NCI-H82 (cell line): ENCODE measurements around the gene KCNF1.

Experiments used
- DNase-seq: peaks from one replicate; lab custom pipeline; 2025; lab: John Stamatoyannopoulos, UW

Gene KCNF1

DNA sequence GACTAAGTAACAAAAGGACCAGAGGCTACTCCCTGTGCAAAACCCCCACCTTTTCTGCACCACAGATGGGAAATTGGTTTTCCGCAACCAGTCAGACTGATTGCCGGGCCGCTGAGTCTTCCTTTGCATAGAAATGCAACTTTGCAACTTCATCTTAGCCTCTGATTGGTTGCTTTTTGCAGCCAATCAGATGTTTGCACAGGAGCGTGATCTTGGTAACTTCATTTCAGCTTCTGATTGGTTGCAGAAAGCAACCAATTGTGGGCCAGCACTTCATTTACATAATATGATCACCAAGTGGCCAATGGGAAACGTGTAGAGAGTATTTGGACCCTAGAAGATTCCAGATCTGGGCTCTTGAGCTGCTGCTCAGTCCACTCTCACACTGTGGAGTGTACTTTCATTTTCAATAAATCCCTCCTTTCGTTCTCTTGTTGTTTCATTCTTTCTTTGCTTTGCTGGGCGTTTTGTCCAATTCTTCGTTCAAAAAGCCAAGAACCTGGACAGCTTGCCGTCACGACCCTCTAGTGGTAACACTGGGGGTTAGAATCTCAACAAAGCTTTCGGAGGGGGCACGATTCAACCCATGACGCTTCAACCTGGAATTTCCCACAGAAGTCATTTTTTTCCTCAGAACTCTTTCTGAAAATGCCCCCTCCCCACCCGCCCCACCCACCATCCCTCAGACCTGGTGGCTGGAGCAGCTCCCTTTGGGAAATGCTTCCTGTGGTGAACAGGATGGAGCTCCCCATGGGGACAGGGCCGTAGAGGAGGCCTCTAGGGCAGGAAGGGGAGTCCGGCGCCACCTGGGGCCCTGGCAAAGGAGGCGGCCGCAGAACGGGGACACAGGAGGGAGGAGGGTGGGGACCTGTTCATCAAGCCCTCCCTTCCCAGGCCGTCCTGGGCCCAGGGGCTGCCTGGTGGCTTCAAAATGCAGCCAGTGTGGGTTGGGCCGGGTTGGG is 31.8 kb upstream of the KCNF1 start:
- DNase-seq: no peak

DNA sequence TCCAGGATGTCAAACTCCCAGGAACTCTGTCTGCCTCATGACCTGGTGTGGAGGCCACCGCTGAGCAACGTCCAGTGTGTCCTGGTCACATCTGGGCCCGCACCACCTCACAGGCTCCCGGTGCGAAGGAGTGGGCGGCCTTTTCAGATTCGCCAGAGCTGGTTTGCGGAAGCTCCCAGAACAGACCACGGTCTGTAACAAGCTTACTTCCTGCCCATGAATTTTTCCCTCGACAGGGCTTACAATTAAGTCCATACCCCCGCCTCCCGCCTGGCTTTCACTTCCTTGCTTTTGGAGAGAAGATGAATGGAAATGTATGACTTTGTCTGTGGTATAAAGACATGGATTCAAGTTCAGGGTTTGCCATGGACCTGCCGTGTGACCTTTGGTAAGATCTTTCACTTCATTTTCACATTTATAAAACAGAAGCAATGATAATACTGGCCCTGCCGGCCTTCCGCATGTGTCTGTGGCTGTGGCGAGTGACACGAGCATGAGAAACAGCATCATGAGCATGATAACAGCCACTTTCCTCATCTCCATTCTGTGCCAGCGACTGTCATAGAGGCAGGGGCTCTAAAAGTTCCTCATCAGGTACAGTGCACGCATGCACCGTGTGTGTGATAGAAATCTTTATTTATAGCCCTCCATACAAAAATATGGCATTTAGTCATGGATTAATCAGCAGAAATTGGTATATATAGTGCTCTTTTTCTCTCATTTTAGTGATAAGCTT is 31.0 kb upstream of the KCNF1 start:
- DNase-seq: no peak

DNA sequence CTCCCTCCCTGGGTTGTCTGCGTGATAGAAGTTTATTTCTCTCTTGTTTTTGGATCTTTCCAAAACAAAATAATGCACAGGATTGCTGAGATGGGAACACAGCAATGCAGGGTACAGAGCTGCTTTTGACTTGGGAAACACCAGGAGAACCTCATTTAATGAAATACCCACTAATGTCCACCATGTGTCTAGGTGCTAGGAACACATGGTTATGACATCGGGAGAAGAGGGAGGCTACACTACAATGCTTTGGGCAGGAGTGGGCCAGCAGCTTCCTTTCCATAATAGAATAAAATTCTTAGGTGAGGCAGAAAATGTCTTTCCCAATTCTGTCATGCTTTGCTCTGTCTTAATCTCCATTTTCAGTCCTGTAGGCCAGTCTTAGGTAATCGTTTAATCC is 29.2 kb upstream of the KCNF1 start:
- no peak for DNase-seq

DNA sequence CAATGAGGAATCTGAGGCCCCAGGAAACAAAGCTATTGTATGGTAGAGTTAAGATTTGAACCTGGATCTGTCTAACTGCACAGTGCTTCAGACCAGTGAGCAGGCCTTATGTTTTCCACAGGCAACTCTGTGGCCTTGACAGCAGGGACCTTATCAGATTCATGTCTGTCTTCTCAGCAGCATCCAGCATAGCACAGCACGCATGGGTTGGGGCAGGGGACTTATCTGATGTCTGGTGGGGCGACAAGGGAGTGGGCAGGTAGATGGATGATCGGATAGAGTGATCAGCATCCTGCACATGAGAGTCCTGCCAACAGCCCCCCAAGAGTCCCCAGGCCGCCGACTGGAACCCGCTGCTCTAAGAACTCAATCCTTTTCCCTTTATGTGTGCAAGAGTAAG is 28.7 kb upstream of the KCNF1 start:
- DNase-seq: no peak

DNA sequence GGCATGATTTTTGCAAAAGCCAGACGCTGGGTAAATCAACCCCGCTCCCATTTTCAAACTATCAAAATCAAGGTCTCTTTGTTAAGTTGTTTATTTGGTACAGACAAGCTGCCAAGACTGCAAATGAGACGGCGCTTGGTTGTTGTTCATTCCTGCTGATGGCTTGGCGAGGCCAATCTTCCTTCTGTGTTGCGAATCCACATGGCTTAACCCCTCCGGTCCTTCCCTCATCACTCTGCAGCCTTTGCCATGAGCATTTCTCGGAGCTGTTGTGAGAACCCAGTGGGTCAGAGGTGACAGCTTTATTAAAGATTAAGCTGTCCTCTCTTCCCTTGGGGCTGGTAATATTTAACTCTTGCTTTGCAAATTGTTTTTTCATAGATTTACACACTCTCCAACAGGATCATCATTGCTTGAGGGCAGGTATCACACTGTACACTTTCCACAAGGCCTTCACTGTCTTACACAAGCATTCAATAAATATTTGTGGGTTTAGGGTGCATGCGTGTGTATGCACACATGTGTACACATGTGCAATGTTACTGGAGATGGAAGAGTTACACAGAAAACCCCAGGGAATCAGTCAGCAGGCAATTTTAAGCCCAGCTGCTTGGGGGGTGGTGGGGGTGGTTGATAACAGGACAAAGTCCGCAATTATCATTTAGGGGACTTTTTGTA is 27.8 kb upstream of the KCNF1 start:
- peak; percentile 59 for DNase-seq

DNA sequence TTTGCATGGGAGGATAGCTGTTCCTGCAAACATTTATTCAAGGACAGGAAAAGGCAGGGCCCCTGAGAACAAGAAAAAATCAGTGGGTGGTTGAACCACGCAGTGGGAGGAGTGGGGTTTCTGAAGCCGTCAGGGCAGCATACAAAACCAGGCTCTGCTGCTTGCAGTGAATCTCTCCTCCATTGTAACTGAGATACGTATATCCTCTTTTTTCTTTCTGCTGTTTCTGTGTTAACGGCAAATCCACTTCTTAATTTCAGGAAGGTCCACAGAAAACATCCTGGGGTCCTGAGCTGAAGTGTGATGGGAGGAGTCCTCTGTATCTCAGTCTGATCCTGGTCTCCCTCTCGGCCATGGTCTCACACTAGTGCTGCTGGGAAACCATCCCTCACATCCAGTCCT is 27.2 kb upstream of the KCNF1 start:
- DNase-seq: peak; percentile 30

DNA sequence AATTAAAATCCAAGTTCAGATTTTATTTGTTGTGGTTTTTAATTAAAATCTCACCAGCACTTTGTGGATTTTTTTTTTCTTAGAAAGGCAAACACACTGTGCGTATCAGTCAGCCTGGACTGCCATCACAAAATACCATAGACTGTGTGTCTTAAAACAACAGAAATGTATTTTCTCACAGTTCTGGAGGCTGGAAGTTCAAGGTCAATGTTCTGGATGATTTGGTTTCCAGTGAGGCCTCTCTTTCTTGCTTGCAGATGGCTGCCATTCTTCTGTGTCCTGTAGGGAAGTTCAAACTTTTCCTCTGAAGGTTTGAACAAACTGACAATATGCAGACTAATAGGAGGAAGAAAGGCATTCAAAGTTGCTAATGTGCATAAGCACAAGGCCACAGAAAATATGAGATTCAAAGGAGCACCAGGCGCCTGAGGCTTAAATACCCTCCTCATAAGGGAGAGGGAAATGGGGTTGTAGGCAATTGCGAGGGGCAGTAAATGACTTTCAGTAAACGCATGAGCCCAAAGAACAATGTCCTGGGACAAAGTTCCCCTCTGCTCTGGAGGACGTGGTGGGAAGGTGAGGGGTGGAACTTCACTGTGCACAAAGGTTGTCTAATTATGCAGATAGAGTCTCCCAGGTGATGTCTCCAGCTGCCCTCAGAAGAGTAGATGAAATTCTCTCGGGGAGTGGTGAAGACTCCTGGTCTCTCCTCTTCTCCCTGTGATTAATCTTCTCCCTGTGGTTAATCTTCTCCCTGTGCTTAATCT is 26.5 kb upstream of the KCNF1 start:
- no peak for DNase-seq

DNA sequence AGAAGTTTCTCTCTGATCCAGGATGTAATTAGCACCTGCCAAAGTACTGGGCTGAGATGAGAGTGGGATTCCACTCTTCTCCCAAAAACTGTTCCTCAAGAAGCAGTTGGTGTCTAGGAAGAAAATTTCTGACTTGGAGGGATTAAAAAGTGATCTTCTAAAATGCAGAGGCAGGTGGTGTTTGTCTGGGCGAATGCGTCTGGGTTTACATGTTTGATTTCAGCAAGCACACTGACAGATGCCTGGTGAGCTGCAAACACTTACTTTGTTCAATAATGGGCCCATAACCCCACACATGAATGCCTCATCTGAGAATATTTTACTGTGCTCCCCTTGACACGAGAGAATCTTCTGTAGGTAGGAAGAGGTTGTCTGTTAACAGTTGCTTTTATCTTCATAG is 24.3 kb upstream of the KCNF1 start:
- DNase-seq: peak; percentile 88

DNA sequence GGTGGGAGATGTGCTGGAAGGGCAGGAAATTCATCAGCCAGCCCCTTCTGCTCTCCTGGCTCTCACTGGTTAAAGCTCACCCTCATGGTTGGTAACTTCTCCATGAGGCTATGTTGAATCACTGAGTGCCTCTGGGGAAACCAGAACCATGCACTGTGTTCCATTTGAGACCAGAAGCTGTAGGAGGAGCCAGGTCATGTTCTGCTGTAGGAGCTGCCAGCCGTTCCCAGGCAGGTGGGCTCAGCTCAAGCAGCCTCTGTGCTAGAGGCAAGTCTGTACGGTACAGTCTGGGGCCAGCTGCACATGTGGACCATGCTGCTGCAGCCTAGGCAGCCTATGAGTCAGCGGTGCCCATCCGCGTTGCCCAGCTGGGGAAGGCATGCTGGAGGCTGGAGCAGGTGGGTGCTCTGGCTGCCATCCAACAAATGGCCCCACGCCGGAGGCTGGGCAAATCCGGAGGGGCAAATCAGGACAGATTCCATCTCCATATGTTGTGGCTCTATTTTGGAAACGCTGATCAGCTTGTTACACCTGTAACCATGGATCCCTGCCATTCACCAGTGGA is 22.0 kb upstream of the KCNF1 start:
- DNase-seq: peak; percentile 94

DNA sequence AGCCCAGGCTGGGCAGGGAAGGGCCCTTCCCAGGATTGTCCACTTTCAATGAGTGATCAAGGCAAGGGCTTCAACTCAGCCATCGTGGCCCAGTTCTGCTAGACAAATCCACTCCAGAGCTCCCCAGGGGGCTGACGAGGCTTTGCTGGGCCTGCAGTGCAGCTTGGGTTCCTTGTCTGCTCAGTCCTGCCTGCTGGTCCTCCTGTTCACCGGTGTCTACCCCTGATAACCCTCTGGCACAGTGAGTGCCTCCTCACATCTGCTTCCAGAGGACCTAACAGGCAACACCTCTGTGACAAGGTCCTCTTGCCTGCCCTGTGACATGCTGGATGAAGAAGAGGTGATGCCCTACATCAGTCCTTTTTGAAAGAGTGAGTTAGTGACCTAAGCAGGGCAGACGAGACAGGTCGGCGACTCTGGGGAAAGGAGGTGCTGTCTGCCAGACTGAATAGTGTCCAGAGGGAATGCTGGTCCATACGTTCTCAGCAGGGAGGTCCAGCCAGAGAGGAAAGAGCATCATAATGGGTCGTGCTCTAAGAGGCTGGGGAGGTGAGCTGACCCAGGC is 20.9 kb upstream of the KCNF1 start:
- DNase-seq: peak; percentile 39

DNA sequence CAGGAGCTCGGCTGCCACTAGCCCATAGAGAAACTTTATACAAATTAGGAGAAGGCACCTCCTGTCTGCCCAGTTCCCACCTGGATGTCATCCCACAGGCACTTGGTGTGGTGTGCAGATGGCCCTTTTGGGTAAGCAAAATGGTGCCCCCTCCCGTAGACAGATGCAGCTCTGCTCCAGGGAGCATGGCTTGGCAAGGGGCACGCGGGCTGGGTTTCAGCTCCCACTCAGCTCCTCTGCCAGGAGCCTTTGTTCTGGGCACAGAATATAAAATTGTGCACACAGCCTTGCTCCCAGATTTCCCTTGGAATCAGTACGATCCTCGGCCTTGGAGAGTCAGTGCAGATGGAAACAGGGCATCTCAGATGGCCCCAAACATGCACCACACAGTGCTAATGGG is 20.3 kb upstream of the KCNF1 start:
- no peak for DNase-seq

DNA sequence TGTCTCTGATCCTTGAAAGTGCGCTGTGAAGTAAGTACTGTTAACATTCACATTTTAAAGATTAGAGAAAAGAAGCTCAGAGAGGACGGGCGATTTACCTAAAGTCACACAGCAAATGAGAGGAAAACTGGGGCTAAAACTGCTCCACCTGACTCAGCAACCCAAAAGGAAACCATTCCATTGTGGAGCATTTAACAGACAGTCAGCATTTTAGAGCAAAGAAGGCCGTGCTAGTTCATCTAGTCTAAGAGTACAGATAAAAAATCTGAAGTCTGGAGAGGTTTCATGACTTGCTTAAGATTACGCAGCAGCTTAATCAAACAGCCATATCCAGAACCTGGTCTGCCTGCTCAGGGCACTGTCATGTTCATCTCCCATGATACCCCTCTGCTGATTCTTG is 19.9 kb upstream of the KCNF1 start:
- DNase-seq: no peak

DNA sequence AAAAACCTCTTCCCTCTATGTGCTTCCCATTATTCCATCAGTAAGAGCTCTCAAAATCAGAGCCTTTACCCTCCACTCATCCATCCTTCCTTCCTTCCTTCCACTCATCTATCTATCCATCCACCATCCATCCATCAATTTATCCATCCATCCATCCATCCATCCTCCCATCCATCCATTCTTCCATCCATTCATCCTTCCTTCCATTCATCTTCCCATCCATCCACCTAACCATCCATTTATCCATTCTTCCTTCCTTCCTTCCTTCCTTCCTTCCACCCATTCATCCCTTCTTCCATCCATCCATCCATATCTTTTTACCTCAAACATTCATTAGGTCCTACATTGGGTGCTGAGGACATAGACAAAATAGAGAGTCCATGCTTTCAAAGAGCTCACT is 19.4 kb upstream of the KCNF1 start:
- DNase-seq: no peak

DNA sequence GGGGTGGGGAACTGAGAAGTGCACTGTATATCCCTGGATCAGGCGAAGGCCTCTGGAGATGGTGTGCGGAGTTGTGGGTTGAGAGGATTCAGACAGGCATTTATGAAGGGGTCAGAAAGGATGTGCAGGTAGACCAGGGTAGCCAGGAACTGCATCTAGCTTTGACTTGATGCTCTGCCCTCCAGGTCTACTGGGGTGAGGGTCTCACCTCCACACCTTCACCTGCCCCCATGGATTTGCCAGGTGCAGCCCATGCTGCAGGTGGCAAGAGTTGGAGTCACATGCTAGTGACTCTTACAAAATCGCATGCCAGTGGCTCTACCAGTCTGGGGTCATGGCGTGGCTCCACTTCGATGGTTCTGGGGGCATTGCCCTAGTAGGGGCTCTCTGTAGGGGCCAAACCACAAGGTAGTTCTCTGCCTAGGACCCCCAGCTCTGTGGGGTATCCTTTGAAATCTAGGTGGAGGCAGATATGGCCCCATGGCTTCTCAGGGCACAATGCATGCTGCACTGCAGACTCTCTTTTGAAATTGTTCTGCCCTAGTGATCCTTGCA is 18.9 kb upstream of the KCNF1 start:
- DNase-seq: no peak

DNA sequence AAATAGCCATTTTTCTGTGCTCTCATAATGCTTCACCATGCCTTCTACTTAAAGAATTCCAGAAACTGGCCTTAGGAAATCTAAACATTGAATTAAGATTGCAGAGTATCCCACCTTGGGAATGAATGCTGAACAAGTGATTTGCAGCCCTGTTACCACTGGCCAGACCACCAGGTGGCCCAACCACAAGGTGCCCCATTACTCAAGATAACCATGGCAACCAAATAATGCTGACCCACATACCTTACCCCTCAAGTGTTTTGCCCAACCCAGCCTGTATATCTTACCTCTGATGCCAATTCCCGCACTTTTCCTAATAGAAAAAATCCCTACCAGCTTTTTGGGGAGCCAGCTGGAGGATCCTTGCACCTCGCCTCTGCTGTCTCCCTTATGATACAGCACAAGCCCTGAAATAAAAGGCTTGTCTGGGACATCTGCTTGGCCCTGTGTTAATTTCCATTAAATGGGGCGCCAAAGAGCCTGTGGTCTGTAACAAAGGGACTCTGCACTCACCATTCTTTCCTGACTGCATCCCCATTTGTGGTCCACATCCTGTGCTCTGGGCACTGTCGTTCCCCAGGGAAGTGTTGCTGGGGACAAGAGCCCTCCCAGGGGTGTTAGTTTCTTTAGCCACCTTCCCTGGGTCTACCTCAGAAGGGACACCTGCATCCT is 17.3 kb upstream of the KCNF1 start:
- DNase-seq: no peak

DNA sequence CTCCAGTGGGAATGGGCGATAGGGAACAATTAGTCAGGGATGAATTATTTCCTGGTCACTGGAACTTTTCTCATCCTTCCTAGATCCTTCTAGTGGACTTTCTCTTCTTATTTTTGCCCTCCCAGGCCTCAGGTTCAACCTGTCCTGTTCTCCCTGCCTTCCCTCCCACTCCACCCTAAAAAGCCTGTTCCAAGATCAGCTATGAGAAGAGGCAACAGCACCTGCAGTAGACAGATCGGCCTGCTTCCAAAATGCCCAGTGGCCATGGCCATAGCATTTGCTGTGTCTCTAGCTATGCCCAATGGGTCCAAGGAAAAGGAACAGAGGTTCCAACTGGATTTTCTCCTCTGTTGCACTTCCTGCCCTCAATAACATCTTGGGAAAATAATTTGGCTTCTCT is 16.5 kb upstream of the KCNF1 start:
- DNase-seq: no peak

DNA sequence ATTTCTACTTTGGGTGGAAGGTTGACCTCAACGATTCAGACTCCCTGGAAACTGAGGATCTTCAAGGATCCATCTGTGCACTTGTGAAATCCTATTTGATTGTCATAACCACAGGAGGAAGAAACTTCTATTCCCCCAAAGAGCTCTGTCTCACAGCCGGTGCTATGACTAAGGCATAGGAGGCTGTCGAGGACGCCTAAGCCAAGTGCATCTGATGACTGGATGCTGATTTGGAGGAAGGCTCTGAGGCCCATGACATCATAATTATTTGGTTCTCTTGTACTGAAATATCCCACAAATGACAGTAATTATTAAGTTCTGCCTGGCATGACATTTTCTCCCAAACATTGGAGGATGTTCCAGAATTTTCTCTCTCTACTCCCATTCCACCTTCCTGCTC is 13.8 kb upstream of the KCNF1 start:
- DNase-seq: no peak

DNA sequence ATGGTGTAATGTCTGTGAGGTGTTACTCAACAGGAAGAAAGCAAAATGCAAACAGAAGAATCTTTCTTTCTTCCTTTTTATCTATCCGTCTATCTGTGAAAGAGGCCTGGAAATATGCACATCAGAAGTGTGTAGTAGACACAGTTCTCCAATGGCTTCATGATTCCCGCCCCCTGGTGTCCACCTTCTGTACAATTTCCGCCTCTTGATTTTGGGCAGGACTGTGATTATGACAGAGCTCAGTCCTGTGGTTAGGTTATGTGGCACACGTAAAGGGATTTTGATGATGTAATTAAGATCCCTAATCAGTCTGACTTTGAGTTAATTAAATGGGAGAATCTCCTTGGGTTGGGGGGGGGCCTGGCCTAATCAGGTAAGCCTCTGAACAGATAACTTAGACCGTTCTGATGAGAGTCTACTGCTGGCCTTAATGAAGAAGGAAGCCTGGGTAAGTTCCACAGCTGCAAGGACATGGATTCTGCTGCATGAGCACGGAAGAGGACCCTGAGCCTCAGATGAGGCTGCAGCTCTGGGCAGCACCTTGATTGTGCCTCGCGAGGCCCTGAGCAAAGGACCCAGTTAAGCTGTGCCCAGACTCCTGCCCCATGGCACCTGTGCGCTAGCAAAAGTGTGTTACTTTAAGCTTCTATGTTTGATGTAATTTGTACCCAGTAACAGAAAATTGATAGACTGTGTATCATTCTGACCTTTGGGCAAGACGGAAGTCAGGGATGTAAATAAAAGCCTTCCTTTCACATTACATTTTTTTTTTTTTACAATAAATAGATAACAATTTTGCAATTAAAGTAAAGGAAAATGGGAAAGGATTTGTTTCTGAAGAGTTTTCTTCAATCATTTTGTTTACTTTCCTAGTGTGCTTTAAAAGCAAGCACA is 11.3 kb upstream of the KCNF1 start:
- DNase-seq: peak; percentile 98

DNA sequence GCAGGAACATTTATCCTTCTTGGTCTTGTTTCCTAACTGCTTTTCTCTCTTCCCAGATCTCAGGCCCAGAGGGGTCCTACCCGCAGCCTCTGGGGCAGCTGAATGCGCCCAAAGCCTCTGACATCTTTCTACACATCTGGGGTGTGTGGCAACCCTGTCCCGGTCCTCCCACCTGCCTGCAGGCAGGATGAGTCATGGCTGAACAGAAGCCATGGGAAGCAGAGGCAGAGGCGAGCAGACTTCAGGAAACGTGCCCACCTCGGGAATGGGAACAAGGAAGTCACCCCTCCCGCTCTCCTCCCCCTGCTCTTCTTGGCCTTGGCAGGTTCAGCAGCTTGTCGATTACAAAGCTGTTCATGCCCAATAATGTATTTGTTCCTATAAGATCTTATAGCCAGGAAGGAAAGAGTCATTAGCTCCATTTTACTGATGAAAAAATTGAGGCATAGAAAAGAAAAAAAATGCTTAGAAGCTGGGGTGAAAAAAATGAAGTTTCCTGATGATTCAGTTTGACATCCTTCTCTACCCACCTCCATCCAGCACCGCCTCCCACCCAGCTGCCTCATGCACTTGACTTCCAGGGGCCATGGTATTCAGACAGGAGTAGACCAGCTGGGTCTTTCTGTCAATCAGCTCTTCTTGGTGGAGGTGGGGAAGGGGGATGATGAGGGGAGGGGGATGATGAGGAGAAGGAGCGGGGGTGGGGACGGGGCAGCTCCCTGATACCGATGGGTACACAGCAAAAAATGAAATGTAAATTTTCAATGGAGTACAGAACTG is 10.4 kb upstream of the KCNF1 start:
- DNase-seq: peak; percentile 83
